Large intestine (tissue), 12 donors: ENCODE data around the gene CSF2. TPM values are rescaled to one million over a fixed set of nuclear protein-coding genes. Genes with fewer than 3 reads are reported as not detected.

Experiments used
- DNase-seq, 2 donors: peaks; one replicate each; pipeline versions ENCODE4 v3.0.0 to v3.0.0-alpha.2; 2013
- H3K27ac ChIP-seq: one replicate; pipeline ENCODE4 v1.5.1; 2013; ENCODE audit warnings: low read length
- H3K27me3 ChIP-seq: 2 replicates; pipeline ENCODE4 v1.6.1; 2013; ENCODE audit warnings: low read length; ENCODE audit not compliant: control insufficient read depth, insufficient read depth
- H3K36me3 ChIP-seq: 2 replicates; pipeline ENCODE4 v1.6.1; 2013; ENCODE audit warnings: low read length; ENCODE audit not compliant: control insufficient read depth, insufficient read depth
- H3K4me1 ChIP-seq: one replicate; pipeline ENCODE4 v1.6.1; 2013; ENCODE audit warnings: low read length; ENCODE audit not compliant: control insufficient read depth, insufficient read depth
- H3K4me3 ChIP-seq: one replicate; pipeline ENCODE4 v1.5.1; 2013; ENCODE audit warnings: low read length
- H3K9me3 ChIP-seq: one replicate; pipeline ENCODE4 v1.6.1; 2013; ENCODE audit warnings: mild to moderate bottlenecking, low read depth, low read length, moderate library complexity; ENCODE audit not compliant: control insufficient read depth
- WGBS: methylation state at CpG from one replicate; pipeline ENCODE4 v1.1.5; 2013; ENCODE audit warnings: low lambda C conversion rate; ENCODE audit not compliant: insufficient coverage; 5-methylcytosine and 5-hydroxymethylcytosine counted together
- long read RNA-seq, 11 donors: transcript quantifications; one replicate each; lab custom pipeline, GENCODE V29; 2026
- polyA plus RNA-seq: library from polyadenylated mRNA; unstranded; fragments of 120-200 nt; gene quantifications from one replicate; pipeline ENCODE4 v1.2.1, GENCODE V29; 2013

The CSF2 gene
- not detected for polyA plus RNA-seq
- long read RNA-seq, donor 1: 0 reads
- long read RNA-seq, donor 2: 0 reads
- long read RNA-seq, donor 3, partial matches to known transcripts: 0 of 1 reads
- long read RNA-seq, donor 3, other reads (novel, unspliced or antisense): 0 of 1 reads
- long read RNA-seq, donor 4: 0 reads
- long read RNA-seq, donor 5: 0 reads
- long read RNA-seq, donor 6: 0 reads
- long read RNA-seq, donor 7: 0 reads
- long read RNA-seq, donor 8: 0 reads
- long read RNA-seq, donor 9: 0 reads
- long read RNA-seq, donor 10: 0 reads
- long read RNA-seq, donor 11: 0 reads

DNA sequence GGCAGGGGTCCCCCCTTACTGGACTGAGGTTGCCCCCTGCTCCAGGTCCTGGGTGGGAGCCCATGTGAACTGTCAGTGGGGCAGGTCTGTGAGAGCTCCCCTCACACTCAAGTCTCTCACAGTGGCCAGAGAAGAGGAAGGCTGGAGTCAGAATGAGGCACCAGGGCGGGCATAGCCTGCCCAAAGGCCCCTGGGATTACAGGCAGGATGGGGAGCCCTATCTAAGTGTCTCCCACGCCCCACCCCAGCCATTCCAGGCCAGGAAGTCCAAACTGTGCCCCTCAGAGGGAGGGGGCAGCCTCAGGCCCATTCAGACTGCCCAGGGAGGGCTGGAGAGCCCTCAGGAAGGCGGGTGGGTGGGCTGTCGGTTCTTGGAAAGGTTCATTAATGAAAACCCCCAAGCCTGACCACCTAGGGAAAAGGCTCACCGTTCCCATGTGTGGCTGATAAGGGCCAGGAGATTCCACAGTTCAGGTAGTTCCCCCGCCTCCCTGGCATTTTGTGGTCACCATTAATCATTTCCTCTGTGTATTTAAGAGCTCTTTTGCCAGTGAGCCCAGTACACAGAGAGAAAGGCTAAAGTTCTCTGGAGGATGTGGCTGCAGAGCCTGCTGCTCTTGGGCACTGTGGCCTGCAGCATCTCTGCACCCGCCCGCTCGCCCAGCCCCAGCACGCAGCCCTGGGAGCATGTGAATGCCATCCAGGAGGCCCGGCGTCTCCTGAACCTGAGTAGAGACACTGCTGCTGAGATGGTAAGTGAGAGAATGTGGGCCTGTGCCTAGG lies at the start of gene CSF2:
TSS of gene CSF2 (plus strand) at position 559 of the 783 bp plus-strand sequence. CDS start at position 594, 35 bp downstream.
- no peak within 1 kb of the TSS for H3K27ac ChIP-seq
- DNase-seq: no peak

DNA sequence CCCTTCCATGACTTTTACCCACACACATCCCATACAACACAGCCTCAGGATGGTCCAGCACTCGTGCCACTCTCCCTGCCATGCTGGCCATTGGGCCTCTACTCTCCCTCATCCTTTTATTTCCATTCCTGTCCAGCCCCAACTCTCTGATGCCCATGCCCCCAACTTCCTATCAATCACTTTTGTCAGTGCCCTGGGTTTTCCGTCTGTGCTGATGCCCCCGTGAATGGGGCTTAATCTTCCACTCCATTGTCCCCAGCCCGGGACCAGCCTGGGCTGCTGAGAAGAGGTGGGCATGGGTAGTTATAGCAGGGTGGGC lies 49.5 kb upstream of the CSF2 start:
- H3K4me1 ChIP-seq: no peaks in the 10 kb centered on the region
- no peak overlapping the region for H3K27ac ChIP-seq
- no peak for DNase-seq
- no peaks in the 10 kb centered on the region for H3K9me3 ChIP-seq
- H3K36me3 ChIP-seq: no peaks in the 10 kb centered on the region
- H3K27me3 ChIP-seq: peaks cover 24% of the 10 kb centered on the region
- no peak overlapping the region for H3K4me3 ChIP-seq
- 100% methylated on average over 1 of the region's 4 CpGs for WGBS

More for the DNA sequence above, at the start of gene CSF2:
- Histone ChIP-seq H3K4me1 (peaks cover 2% of the 10 kb centered on the region), H3K4me3 (no peak within 1 kb of the TSS), H3K27me3 (no peaks in the 10 kb centered on the region), H3K9me3 (no peaks in the 10 kb centered on the region), H3K36me3 (no peaks in the 10 kb centered on the region)
- WGBS: no CpG with 5 or more reads among the region's 12 CpGs

DNA sequence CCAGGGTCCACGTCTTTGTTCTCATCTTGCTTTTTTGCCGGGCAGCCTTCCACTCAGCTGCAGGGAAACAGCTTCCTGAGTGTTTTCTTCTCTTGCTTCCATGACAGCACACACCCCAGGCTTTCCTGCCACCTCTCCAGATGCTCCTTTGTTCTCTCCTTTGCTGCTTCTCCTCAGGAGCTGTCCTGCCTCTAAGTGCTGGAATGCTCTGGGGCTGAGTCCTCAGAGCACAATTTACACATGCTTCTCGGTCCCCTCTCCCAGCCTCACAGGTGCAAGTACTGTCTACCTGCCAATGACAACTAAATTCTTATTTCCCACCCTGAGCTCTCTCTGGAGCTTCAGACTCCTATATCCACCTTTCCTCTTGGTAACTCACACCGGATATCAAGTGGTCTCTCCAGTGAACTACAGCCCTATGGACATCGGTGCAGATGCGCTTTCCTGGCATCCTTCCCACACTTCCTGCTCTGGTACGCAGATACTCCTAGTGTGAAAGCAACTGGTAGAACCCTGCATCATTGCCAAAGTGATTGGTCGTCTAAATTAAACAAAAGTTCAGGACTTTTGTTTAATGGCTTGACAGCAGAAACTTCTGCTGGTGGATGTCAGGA lies 48.7 kb upstream of the CSF2 start:
- 83% methylated on average over 3 of the region's 8 CpGs for WGBS
- no peak for DNase-seq
- H3K27ac ChIP-seq: no peak overlapping the region

DNA sequence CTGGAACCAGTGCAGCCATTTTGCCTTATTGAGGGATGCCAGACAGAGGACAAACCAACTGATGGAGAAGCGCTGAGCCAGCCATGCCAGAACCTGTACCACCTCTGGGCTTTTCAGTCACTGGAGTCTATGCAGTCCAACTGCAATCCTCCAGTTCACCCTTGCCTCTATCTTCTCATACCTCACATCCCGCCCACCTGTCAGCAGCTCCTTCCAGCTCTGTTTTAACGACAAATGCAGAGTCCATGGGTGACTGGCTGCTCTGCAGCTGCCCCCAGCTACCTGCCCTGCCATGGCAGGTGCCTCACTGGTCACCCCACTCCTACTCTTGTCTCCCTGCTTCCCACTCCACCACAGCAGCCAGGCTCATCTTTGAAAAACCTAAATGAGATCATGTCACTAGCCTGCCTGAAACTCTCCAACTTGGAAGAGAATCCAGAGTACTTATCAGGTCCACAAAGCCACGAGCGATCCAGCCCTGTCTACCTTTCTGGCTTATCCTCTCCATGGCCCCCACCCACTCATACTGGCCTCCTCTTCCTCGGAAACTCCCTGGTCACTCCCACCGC lies 48.1 kb upstream of the CSF2 start:
- Histone ChIP-seq H3K27ac (no peak overlapping the region), H3K4me1 (peaks cover 11% of the 10 kb centered on the region), H3K4me3 (no peak overlapping the region), H3K36me3 (no peaks in the 10 kb centered on the region), H3K27me3 (peaks cover 15% of the 10 kb centered on the region), H3K9me3 (no peaks in the 10 kb centered on the region)
- WGBS: no CpG with 5 or more reads among the region's 7 CpGs
- DNase-seq: no peak

More for the DNA sequence above, 48.7 kb upstream of the CSF2 start:
- Histone ChIP-seq H3K4me1 (peaks cover 5% of the 10 kb centered on the region), H3K9me3 (no peaks in the 10 kb centered on the region), H3K27me3 (peaks cover 18% of the 10 kb centered on the region), H3K4me3 (no peak overlapping the region), H3K36me3 (no peaks in the 10 kb centered on the region)

DNA sequence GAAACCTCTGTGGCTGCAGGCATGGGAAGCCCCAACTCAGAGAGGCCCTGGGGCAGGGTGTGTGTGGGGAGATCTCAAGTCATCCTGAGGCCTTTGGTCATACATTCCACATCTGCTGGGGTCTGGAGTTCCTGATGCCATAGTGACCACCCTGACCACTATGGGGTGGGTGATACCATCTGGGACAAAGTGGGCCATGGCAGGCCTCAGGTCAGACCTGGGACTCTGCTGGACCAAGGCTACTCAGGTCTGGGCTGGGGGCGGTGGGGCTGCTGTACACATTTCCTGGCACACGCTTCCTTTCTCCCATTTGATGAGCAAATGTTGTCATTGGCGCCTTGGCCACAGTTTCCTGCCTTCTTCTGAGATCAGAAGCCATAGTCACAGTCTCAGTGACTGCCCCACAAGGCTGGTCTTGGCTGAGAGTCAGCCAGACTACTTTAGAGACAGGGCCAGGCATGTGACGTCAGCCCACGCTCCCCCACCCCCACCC lies 47.0 kb upstream of the CSF2 start:
- DNase-seq: no peak
- Histone ChIP-seq H3K27ac (no peak overlapping the region), H3K4me1 (peaks cover 18% of the 10 kb centered on the region), H3K4me3 (no peak overlapping the region), H3K9me3 (no peaks in the 10 kb centered on the region), H3K27me3 (peaks cover 10% of the 10 kb centered on the region), H3K36me3 (no peaks in the 10 kb centered on the region)
- no CpG with 5 or more reads among the region's 5 CpGs for WGBS

DNA sequence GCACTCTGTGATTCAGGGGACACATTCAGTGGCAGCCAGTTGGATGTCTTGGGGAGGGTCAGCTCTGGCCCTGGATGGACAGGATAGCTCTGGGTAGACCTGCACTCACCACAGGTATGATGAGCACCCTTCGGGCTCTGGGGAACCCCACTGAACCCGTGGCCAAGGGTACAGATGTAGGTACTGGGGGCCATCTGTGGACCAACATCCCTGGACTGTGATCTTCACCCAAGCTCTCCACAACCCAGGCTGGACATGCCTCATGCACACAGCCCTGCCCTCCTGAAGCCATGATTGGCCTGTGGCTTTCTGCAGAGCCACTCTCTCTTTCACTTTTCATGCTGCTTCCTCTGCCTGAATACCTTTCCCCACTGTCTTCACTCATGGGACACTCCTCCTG lies 46.6 kb upstream of the CSF2 start:
- WGBS: no CpG with 5 or more reads among the region's 2 CpGs

DNA sequence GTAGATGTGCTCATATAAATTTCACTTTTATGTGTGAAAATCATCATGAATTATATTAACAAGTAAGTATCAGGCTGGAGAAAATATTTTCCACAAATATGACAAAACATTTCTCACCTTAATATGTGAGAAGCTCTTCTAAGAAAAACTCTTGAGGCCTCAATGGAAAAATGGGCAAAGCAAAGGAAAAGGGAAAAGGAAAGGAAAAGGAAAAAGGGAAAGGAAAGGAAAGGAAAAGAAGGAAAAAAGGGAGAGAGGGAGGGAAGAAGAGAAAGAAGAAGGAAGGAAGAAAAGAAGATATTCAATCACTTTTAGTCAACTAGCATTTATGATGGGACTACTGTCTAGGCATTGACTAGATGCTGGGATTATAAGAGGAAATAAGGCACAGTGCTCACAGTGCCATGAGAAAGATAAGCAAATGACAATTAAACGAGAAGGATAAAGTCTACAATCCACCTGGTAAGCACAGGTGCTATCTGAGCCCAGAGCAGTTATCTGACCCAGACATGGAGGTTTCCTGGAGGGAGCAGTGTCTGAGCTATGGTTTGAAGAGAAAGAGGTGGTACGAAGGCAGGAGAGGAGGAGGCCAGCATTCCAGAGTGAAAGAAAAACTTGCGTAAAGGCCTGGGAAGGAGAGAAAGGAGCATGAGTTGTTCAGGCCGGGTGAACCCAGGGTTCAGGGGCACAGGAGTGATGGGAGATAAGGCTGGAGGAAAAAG lies 43.8 kb upstream of the CSF2 start:
- WGBS: 0% methylated on average over 1 of the region's 4 CpGs
- no peaks in the 10 kb centered on the region for H3K27me3 ChIP-seq
- DNase-seq: peak; percentile 45 to 79
- no peaks in the 10 kb centered on the region for H3K36me3 ChIP-seq
- H3K4me1 ChIP-seq: peaks cover 24% of the 10 kb centered on the region
- H3K27ac ChIP-seq: peak overlapping the region; percentile 21
- H3K4me3 ChIP-seq: no peak overlapping the region
- no peaks in the 10 kb centered on the region for H3K9me3 ChIP-seq

More for the DNA sequence above, 46.6 kb upstream of the CSF2 start:
- Histone ChIP-seq H3K4me1 (peaks cover 23% of the 10 kb centered on the region), H3K9me3 (no peaks in the 10 kb centered on the region), H3K27me3 (peaks cover 10% of the 10 kb centered on the region), H3K36me3 (no peaks in the 10 kb centered on the region), H3K27ac (no peak overlapping the region), H3K4me3 (no peak overlapping the region)
- DNase-seq: no peak

DNA sequence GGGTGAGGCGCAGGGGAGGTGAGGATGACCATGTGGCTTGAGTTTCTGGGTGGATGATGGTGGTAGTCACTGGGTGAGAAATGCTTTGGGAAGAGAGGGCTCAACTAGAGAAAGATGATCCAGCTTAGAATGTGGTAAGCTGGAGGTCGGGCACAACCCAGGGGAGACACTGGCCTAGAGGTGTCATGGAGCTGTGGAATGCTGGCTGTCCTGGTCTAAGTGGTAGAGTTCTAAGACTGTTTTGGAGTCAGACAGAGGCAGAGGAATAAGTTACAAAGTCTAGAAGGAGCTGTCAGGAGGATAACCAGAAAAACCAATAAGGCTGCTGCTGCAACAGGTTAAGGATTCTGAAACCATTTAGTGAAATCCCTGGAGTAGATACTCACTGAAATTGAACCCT lies 43.0 kb upstream of the CSF2 start:
- Histone ChIP-seq H3K27me3 (no peaks in the 10 kb centered on the region), H3K4me3 (no peak overlapping the region), H3K27ac (no peak overlapping the region), H3K36me3 (no peaks in the 10 kb centered on the region), H3K9me3 (no peaks in the 10 kb centered on the region), H3K4me1 (peaks cover 24% of the 10 kb centered on the region)
- no peak for DNase-seq
- no CpG with 5 or more reads among the region's 2 CpGs for WGBS

DNA sequence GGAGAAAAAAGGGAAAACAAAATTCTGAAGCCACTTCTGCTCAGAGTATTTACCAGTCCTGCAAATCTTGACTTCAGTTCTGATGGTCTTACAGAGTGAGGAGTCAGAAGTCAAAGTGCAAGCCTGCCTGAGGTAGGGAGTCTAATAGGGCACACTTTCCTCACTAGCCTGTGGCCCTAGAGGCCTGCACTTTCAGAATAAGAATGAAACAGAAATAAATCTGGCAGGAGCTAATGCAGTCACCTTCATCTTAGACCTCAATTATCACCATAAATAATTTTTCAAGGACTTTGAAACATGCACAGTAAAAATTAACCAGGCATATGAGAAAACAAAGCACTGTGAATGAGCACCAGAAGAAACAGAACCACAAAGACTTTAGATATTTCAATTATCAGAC lies 41.4 kb upstream of the CSF2 start:
- Histone ChIP-seq H3K4me1 (peaks cover 24% of the 10 kb centered on the region), H3K4me3 (no peak overlapping the region), H3K27ac (peak overlapping the region; percentile 41), H3K36me3 (no peaks in the 10 kb centered on the region), H3K27me3 (no peaks in the 10 kb centered on the region), H3K9me3 (no peaks in the 10 kb centered on the region)
- DNase-seq: peak; percentile 42 to 83

DNA sequence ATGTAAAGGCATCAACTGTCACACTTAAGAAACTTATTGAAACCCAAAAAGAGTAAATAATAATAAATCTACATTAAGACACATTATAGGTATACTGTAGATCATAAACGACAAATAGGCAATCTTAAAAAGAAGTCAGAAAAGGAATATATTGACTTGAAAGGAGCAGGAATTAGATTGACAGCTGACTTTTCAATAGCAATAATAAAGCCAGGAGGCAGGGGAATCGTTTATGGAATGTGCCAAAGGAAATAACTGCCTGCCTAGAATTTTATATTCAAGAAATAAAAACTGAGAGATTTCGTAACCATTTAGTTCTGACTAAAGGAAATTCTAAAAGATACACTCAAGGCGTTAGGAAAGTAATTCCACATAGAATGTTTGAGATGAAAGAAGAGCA lies 40.5 kb upstream of the CSF2 start:
- no peak for DNase-seq
- Histone ChIP-seq H3K9me3 (no peaks in the 10 kb centered on the region), H3K36me3 (no peaks in the 10 kb centered on the region), H3K27ac (no peak overlapping the region), H3K27me3 (no peaks in the 10 kb centered on the region), H3K4me1 (peaks cover 24% of the 10 kb centered on the region), H3K4me3 (no peak overlapping the region)
- 92% methylated on average over 4 of the region's 4 CpGs for WGBS
